PC-3 (cell line): ENCODE data around the gene PPFIBP1. TPM values are rescaled to one million over a fixed set of nuclear protein-coding genes. Genes with fewer than 3 reads are reported as not detected.
"Not testable (repeated sequence)": the region's sequence is repeated elsewhere in the genome, so short reads cannot be mapped to it uniquely, and the experiment has no call there.

Experiments
- ATAC-seq: fragments of 200-7000 bp; cut with Tn5 transposase; 2 replicates; pipeline ENCODE4 v1.9.1; 2020; ENCODE audit warnings: mild to moderate bottlenecking, moderate library complexity
- BruUV-seq: library from RNA; stranded (reverse); fragments of 400-500 nt; replicated peaks from 2 replicates; lab custom pipeline; 2021; lab: Mats Ljungman, UMichigan
- CTCF ChIA-PET: fragments of 300-600 bp; sonication (Branson Sonifier 250); formaldehyde crosslinking; loops from one replicate; lab custom pipeline; 2022; ENCODE audit warnings: antibody characterized with exemption; lab: Charles Lee
- POLR2A ChIA-PET: fragments of 300-600 bp; sonication (Branson Sonifier 250); formaldehyde crosslinking; loops from one replicate; lab custom pipeline; 2022; ENCODE audit warnings: antibody characterized with exemption; ENCODE audit not compliant: unreplicated experiment; lab: Charles Lee
- DNase-seq: peaks from one replicate; pipeline ENCODE4 v3.0.0-alpha.2; 2015
- H2AFZ ChIP-seq: fragments of 300-600 bp; sonication (generic); 2 replicates; pipeline ENCODE4 v1.6.0; 2016; ENCODE audit warnings: antibody characterized with exemption, low read length
- H3F3A ChIP-seq: fragments of 300-600 bp; sonication (generic); one replicate; pipeline ENCODE4 v1.6.0; 2017; ENCODE audit warnings: antibody characterized with exemption, low read length, control low read depth, mild to moderate bottlenecking; ENCODE audit not compliant: unreplicated experiment
- H3K27ac ChIP-seq: fragments of 300-600 bp; sonication (generic); 2 replicates; pipeline ENCODE4 v1.5.1; 2016; ENCODE audit warnings: mild to moderate bottlenecking, low read length
- H3K27me3 ChIP-seq: fragments of 300-600 bp; sonication (generic); 2 replicates; pipeline ENCODE4 v1.6.1; 2016; ENCODE audit warnings: low read length, mixed read lengths
- H3K36me3 ChIP-seq: fragments of 300-600 bp; sonication (generic); 2 replicates; pipeline ENCODE4 v1.6.1; 2016; ENCODE audit warnings: low read depth, mixed run types, low read length, mixed read lengths
- H3K4me1 ChIP-seq: fragments of 300-600 bp; sonication (generic); 2 replicates; pipeline ENCODE4 v1.5.1; 2016; ENCODE audit warnings: low read length; ENCODE audit not compliant: insufficient read depth
- H3K4me2 ChIP-seq: fragments of 300-600 bp; sonication (generic); 2 replicates; pipeline ENCODE4 v1.6.0; 2016; ENCODE audit warnings: low read length
- H3K4me3 ChIP-seq: fragments of 300-600 bp; sonication (generic); 2 replicates; pipeline ENCODE4 v1.5.1; 2016; ENCODE audit warnings: mild to moderate bottlenecking, low read length, mixed read lengths
- H3K79me2 ChIP-seq: fragments of 300-600 bp; sonication (generic); 2 replicates; pipeline ENCODE4 v1.6.1; 2017; ENCODE audit warnings: low read length, mixed read lengths
- H3K9ac ChIP-seq: fragments of 300-600 bp; sonication (generic); 2 replicates; pipeline ENCODE4 v1.6.0; 2016; ENCODE audit warnings: mild to moderate bottlenecking, low read length
- H3K9me2 ChIP-seq: fragments of 300-600 bp; sonication (generic); replicated peaks from 2 replicates; pipeline ENCODE4 v1.6.1; 2016; ENCODE audit warnings: mixed run types, low read length, mixed read lengths
- H3K9me3 ChIP-seq: fragments of 300-600 bp; sonication (generic); 2 replicates; pipeline ENCODE4 v1.6.1; 2016; ENCODE audit warnings: low read length, mixed read lengths
- H4K20me1 ChIP-seq: fragments of 300-600 bp; sonication (generic); 2 replicates; pipeline ENCODE4 v1.6.1; 2016; ENCODE audit warnings: low read length, mixed read lengths
- CTCF ChIP-seq: fragments of 300-600 bp; sonication (generic); conservative IDR thresholded peaks from 2 replicates; pipeline ENCODE4 v1.5.1; 2017; ENCODE audit warnings: antibody characterized with exemption, low read depth, mild to moderate bottlenecking, low read length
- EZH2phosphoT487 ChIP-seq: fragments of 300-600 bp; sonication (generic); IDR thresholded peaks from 2 replicates; pipeline ENCODE4 v1.6.1; 2018; ENCODE audit warnings: mild to moderate bottlenecking, antibody characterized with exemption, low read length, borderline replicate concordance
- intact Hi-C: fragments of 100-400 bp; cut with micrococcal nuclease; formaldehyde crosslinking; loops from 2 replicates; pipeline ENCODE4 v1.9.0; 2023
- total RNA-seq: library from RNA; depleted of rRNA; stranded (reverse); fragments of >200 nt; gene quantifications from 2 replicates; pipeline ENCODE4 v1.2.3, GENCODE V29; 2014

The PPFIBP1 gene
- total RNA-seq, 1 experiment from 2014 or later, result 56.9 TPM

- Histone ChIP-seq H3K36me3 (peaks cover 67% of the 10 kb centered on the region), H3K4me3 (no peak overlapping the region), H3K27ac (no peak overlapping the region), H3K9me3 (no peaks in the 10 kb centered on the region), H2AFZ (no peak overlapping the region), H3K9ac (no peak overlapping the region), H3K9me2 (no peaks in the 10 kb centered on the region), H3K79me2 (peaks cover 10% of the 10 kb centered on the region; the same call in 1 of the 2 replicates), H3K4me1 (0 out of 2 replicates have a peak, but pooled peaks cover 4% of the 10 kb centered on the region), H4K20me1 (no peaks in the 10 kb centered on the region), H3K27me3 (no peaks in the 10 kb centered on the region), H3F3A (peaks cover 7% of the 10 kb centered on the region), H3K4me2 (no peak overlapping the region)
- BruUV-seq, result no TSS peak
- TF ChIP-seq EZH2phosphoT487, result no peak
- peak; percentile 98 for TF ChIP-seq CTCF
- intact Hi-C loops, result loop anchor here (1.0 to 2.0 kb wide), 5 partner anchors 88 to 1139 kb away; no protein-coding TSS in a partner anchor
- peak; percentile 82 for DNase-seq
- POLR2A ChIA-PET, result interaction anchor here (0.6 kb wide), 1 partner anchor 208 kb away, joined by 19 read pairs; no protein-coding TSS in a partner anchor
- CTCF ChIA-PET, result interaction anchor here (0.6 to 1.5 kb wide), 10 partner anchors 15 to 1291 kb away, joined by 3 to 25 read pairs (median 4); partner anchors contain the start of genes KLHL42 and MANSC4
- ATAC-seq, result peak; percentile 47
These were observed 209.1 kb downstream of the PPFIBP1 start for GRCh38 chr12:27733052-27733656.

- Histone ChIP-seq H3K27me3 (no peaks in the 10 kb centered on the region), H3K9me3 (no peaks in the 10 kb centered on the region), H3K79me2 (peaks cover 6% of the 10 kb centered on the region; the same call in 1 of the 2 replicates), H3F3A (peaks cover 7% of the 10 kb centered on the region), H3K9me2 (no peaks in the 10 kb centered on the region), H3K36me3 (peaks cover 69% of the 10 kb centered on the region), H3K27ac (no peak overlapping the region), H3K4me3 (no peak overlapping the region), H2AFZ (no peak overlapping the region), H3K4me2 (no peak overlapping the region), H3K9ac (no peak overlapping the region), H4K20me1 (no peaks in the 10 kb centered on the region), H3K4me1 (0 out of 2 replicates have a peak, but pooled peaks cover 4% of the 10 kb centered on the region)
- intact Hi-C loops, result loop anchor here (1.0 to 2.0 kb wide), 5 partner anchors 88 to 1139 kb away; no protein-coding TSS in a partner anchor
- no peak for TF ChIP-seq EZH2phosphoT487
- ATAC-seq (peak; percentile 25; the same call in 1 of the 2 replicates), DNase-seq (no peak)
- no TSS peak for BruUV-seq
- ChIA-PET POLR2A (interaction anchor here (0.6 kb wide), 1 partner anchor 207 kb away, joined by 19 read pairs; no protein-coding TSS in a partner anchor), CTCF (interaction anchor here (1.0 to 1.5 kb wide), 2 partner anchors 66 to 88 kb away, joined by 6 to 25 read pairs; no protein-coding TSS in a partner anchor)
These were observed 209.8 kb downstream of the PPFIBP1 start for GRCh38 chr12:27733791-27734190.

GRCh38 chr12:27734321-27734720 lies 210.3 kb downstream of the PPFIBP1 start:
- H2AFZ ChIP-seq, POLR2A ChIA-PET, H3K4me1 ChIP-seq, H3K4me3 ChIP-seq, H3K9me2 ChIP-seq, intact Hi-C loops, H3F3A ChIP-seq, BruUV-seq, H3K9ac ChIP-seq, DNase-seq, H3K79me2 ChIP-seq, H4K20me1 ChIP-seq, ATAC-seq, H3K9me3 ChIP-seq, H3K27me3 ChIP-seq, H3K4me2 ChIP-seq, H3K27ac ChIP-seq: not testable (repeated sequence)
- H3K36me3 ChIP-seq, result peaks cover 68% of the 10 kb centered on the region
- CTCF ChIA-PET, result interaction anchor here (1.0 kb wide), 1 partner anchor 65 kb away, joined by 6 read pairs; no protein-coding TSS in a partner anchor
